Cortex of kidney (tissue), 1 donor: ENCODE results near the gene AAMDC.
"Not testable (repeated sequence)": the region's sequence is repeated elsewhere in the genome, so short reads cannot be mapped to it uniquely, and the experiment has no call there.

Experiments used
- DNase-seq: peaks from one replicate; lab custom pipeline; 2025; lab: John Stamatoyannopoulos, UW

The AAMDC gene

GRCh38 chr11:77821349-77821851 is 456 bp downstream of the AAMDC start:
- DNase-seq, result no peak

- not testable (repeated sequence) for DNase-seq
These were observed 1.2 kb downstream of the AAMDC start for GRCh38 chr11:77822126-77822525.

GRCh38 chr11:77823775-77824174 is 2.8 kb downstream of the AAMDC start:
- no peak for DNase-seq

GRCh38 chr11:77828926-77829325 is 8.0 kb downstream of the AAMDC start:
- DNase-seq, result no peak

GRCh38 chr11:77833302-77833701 is 12.4 kb downstream of the AAMDC start:
- DNase-seq, result no peak

- DNase-seq, result no peak
These were observed 21.6 kb downstream of the AAMDC start for GRCh38 chr11:77842441-77843121.

- DNase-seq, result not testable (repeated sequence)
These were observed 22.8 kb downstream of the AAMDC start for GRCh38 chr11:77843700-77844099.

- DNase-seq, result no peak
These were observed 30.6 kb downstream of the AAMDC start for GRCh38 chr11:77851503-77851902.

- DNase-seq, result no peak
These were observed 33.9 kb downstream of the AAMDC start for GRCh38 chr11:77854838-77855237.

- not testable (repeated sequence) for DNase-seq
These were observed 37.0 kb downstream of the AAMDC start for GRCh38 chr11:77857906-77858457.

GRCh38 chr11:77861444-77861843 is 40.5 kb downstream of the AAMDC start:
- DNase-seq, result not testable (repeated sequence)

GRCh38 chr11:77865805-77866204 is 44.9 kb downstream of the AAMDC start:
- DNase-seq, result no peak

- no peak for DNase-seq
These were observed 45.4 kb downstream of the AAMDC start for GRCh38 chr11:77866336-77866735.

GRCh38 chr11:77868744-77869143 is 47.8 kb downstream of the AAMDC start:
- no peak for DNase-seq

- DNase-seq, result no peak
These were observed 50.9 kb downstream of the AAMDC start for GRCh38 chr11:77871855-77872254.

- no peak for DNase-seq
These were observed 52.4 kb downstream of the AAMDC start for GRCh38 chr11:77873345-77873744.

- no peak for DNase-seq
These were observed 53.3 kb downstream of the AAMDC start for GRCh38 chr11:77874206-77874605.

- DNase-seq, result no peak
These were observed 55.1 kb downstream of the AAMDC start for GRCh38 chr11:77876045-77876444.

GRCh38 chr11:77878247-77878646 is 57.3 kb downstream of the AAMDC start:
- not testable (repeated sequence) for DNase-seq

GRCh38 chr11:77879218-77879617 is 58.3 kb downstream of the AAMDC start:
- DNase-seq, result no peak

GRCh38 chr11:77882396-77882795 is 61.5 kb downstream of the AAMDC start:
- DNase-seq, result no peak

- DNase-seq, result no peak
These were observed 62.8 kb downstream of the AAMDC start for GRCh38 chr11:77883775-77884174.

- DNase-seq, result no peak
These were observed 63.4 kb downstream of the AAMDC start for GRCh38 chr11:77884186-77884828.
